ENCODE results near the gene MAGI2. TPM values are rescaled to one million over a fixed set of nuclear protein-coding genes. Genes with fewer than 3 reads are reported as not detected.

MAGI2 gene
- total RNA-seq, 1 experiment from 2014 or later, result 0.22 TPM

- Histone ChIP-seq H3K36me3 (ENCODE audit: control insufficient read depth in 1 of 2, insufficient read depth in 2 of 2, low read length in 2 of 2) (no peaks in the 10 kb centered on the region), H3K79me2 (ENCODE audit: insufficient read depth, low read length) (no peaks in the 10 kb centered on the region), H3K4me2 (ENCODE audit: low read length) (no peak overlapping the region), H2AFZ (ENCODE audit: low read depth, low read length, poor library complexity, severe bottlenecking) (no peak overlapping the region), H3K4me1 (ENCODE audit: control insufficient read depth in 1 of 2, insufficient read depth in 2 of 2, low read length in 2 of 2) (no peaks in the 10 kb centered on the region), H4K20me1 (ENCODE audit: insufficient read depth) (no peaks in the 10 kb centered on the region), H3K4me3 (replicated peaks in 1 of 2; ENCODE audit: low read depth in 1 of 2, low read length in 2 of 2) (no peak overlapping the region), H3K9me3 (ENCODE audit: control insufficient read depth in 1 of 2, insufficient read depth in 1 of 2, low read depth in 1 of 2, low read length in 2 of 2) (no peaks in the 10 kb centered on the region), H3K9ac (ENCODE audit: low read length) (no peak overlapping the region), H3K9me2 (ENCODE audit: insufficient read depth) (no peaks in the 10 kb centered on the region), H3K27me3 (ENCODE audit: insufficient read depth, low read length) (no peaks in the 10 kb centered on the region), H3K27ac (ENCODE audit: low read depth, low read length) (no peak overlapping the region)
- ChIA-PET CTCF (no interaction called here), POLR2A (no interaction called here), RAD21 (ENCODE audit: low non-redundant PET in 1 of 2, low total read pairs in 2 of 2, uncharacterized antibody in 2 of 2, unreplicated experiment in 2 of 2) (no interaction called here)
- ATAC-seq (no peak), DNase-seq (ENCODE audit: low read depth, low spot score) (no peak)
- BruUV-seq (replicated peaks), result no TSS peak
- no peak for TF ChIP-seq CBX3 (IDR thresholded peaks at IDR 0.05; ENCODE audit: low read depth)
- no peak; the same call in 1 of the 2 replicates for TF ChIP-seq FOSL1 (IDR thresholded peaks at IDR 0.05; ENCODE audit: low read depth)
- TF ChIP-seq SIN3A (IDR thresholded peaks at IDR 0.05; ENCODE audit: low read depth), result no peak
- TF ChIP-seq CTCF (IDR thresholded peaks at IDR 0.05 in 2 of 3, conservative IDR thresholded peaks at IDR 0.05 in 1 of 3; ENCODE audit: borderline replicate concordance in 1 of 3, insufficient read depth in 1 of 3, low read depth in 2 of 3, low read length in 2 of 3), result no peak
- no peak for TF ChIP-seq ZBTB33 (IDR thresholded peaks at IDR 0.05; ENCODE audit: extremely low read depth, insufficient replicate concordance, low read length)
- TF ChIP-seq EGR1 (IDR thresholded peaks at IDR 0.05; ENCODE audit: low read depth), result no peak
- TF ChIP-seq POLR2AphosphoS5 (IDR thresholded peaks at IDR 0.05; ENCODE audit: low read depth, low read length), result no peak
- TF ChIP-seq TCF7L2 (IDR thresholded peaks at IDR 0.05; ENCODE audit: borderline replicate concordance, extremely low read depth, insufficient read depth, insufficient read length), result no peak
- TF ChIP-seq JUND (IDR thresholded peaks at IDR 0.05), result no peak
- no peak for TF ChIP-seq CEBPB (IDR thresholded peaks at IDR 0.05; ENCODE audit: low read depth)
- TF ChIP-seq MAX (IDR thresholded peaks at IDR 0.05), result no peak
- no peak for TF ChIP-seq ZNF274 (IDR thresholded peaks at IDR 0.05; ENCODE audit: low read depth, low read length)
- TF ChIP-seq SRF (IDR thresholded peaks at IDR 0.05; ENCODE audit: low read depth), result no peak
- no peak for TF ChIP-seq ZFX (IDR thresholded peaks at IDR 0.05)
- no peak for TF ChIP-seq POLR2A (IDR thresholded peaks at IDR 0.05; ENCODE audit: borderline replicate concordance, extremely low read depth, insufficient read depth, insufficient read length)
- no peak for TF ChIP-seq EZH2phosphoT487 (IDR thresholded peaks at IDR 0.05; ENCODE audit: borderline replicate concordance)
- no peak for TF ChIP-seq YY1 (IDR thresholded peaks at IDR 0.05; ENCODE audit: extremely low read depth, insufficient replicate concordance, low read depth, low read length)
- no peak for TF ChIP-seq EZH2 (IDR thresholded peaks at IDR 0.05)
- no peak for TF ChIP-seq RAD21 (IDR thresholded peaks at IDR 0.05; ENCODE audit: low read depth)
- intact Hi-C loops (cut with micrococcal nuclease), result no loop called here
These were observed 8.2 kb upstream of the MAGI2 start for GRCh38 chr7:79461660-79462059.
